SK-N-SH treated with all-trans-retinoic acid at 6 μM for 48 hours (cell line): ENCODE results near the gene CNGA2.

ENCODE experiments used
- ARNTL ChIP-seq: fragments of 450-650 bp; formaldehyde crosslinking; IDR thresholded peaks from 2 replicates; pipeline ENCODE4 v1.5.0; 2020; ENCODE audit warnings: low read depth, mild to moderate bottlenecking, moderate library complexity, borderline replicate concordance
- CREB5 ChIP-seq: fragments of 250-450 bp; sonication (Bioruptor Pico); IDR thresholded peaks from 2 replicates; pipeline ENCODE4 v1.5.1; 2020; ENCODE audit warnings: low read depth, mild to moderate bottlenecking, moderate library complexity
- ESRRG ChIP-seq: fragments of 250-450 bp; sonication (Bioruptor Pico); IDR thresholded peaks from 2 replicates; pipeline ENCODE4 v1.6.1; 2021; ENCODE audit warnings: mild to moderate bottlenecking
- POU6F1 ChIP-seq: fragments of 250-450 bp; sonication (Bioruptor Pico); IDR thresholded peaks from 2 replicates; pipeline ENCODE4 v1.8.0; 2021; ENCODE audit warnings: low read depth, mild to moderate bottlenecking, moderate library complexity, borderline replicate concordance
- PPARA ChIP-seq: fragments of 250-450 bp; sonication (Bioruptor Pico); IDR thresholded peaks from 2 replicates; pipeline ENCODE4 v1.5.0; 2020; ENCODE audit warnings: mild to moderate bottlenecking, borderline replicate concordance
- ZFP3 ChIP-seq: fragments of 250-450 bp; sonication (Bioruptor Pico); IDR thresholded peaks from 2 replicates; pipeline ENCODE4 v1.5.0; 2020; ENCODE audit warnings: mild to moderate bottlenecking, moderate library complexity
- ZNF565 ChIP-seq: fragments of 450-650 bp; formaldehyde crosslinking; conservative IDR thresholded peaks from 2 replicates; pipeline ENCODE4 v1.5.0; 2020; ENCODE audit warnings: low read depth, mild to moderate bottlenecking, moderate library complexity
- ZNF70 ChIP-seq: fragments of 450-650 bp; formaldehyde crosslinking; IDR thresholded peaks from 2 replicates; pipeline ENCODE4 v1.5.0; 2020; ENCODE audit warnings: mild to moderate bottlenecking, moderate library complexity

GRCh38 chrX:151742311-151742710, 7.8 kb downstream of the CNGA2 start:
- TF ChIP-seq CREB5 (CRISPR knock-in tag) (no peak), POU6F1 (no peak), PPARA (CRISPR knock-in tag) (no peak), ZNF70 (CRISPR knock-in tag) (no peak), ZNF565 (CRISPR knock-in tag) (no peak), ZFP3 (CRISPR knock-in tag) (no peak), ARNTL (no peak), ESRRG (no peak)
